ENCODE results near the gene SLC16A9.

The SLC16A9 gene

DNA sequence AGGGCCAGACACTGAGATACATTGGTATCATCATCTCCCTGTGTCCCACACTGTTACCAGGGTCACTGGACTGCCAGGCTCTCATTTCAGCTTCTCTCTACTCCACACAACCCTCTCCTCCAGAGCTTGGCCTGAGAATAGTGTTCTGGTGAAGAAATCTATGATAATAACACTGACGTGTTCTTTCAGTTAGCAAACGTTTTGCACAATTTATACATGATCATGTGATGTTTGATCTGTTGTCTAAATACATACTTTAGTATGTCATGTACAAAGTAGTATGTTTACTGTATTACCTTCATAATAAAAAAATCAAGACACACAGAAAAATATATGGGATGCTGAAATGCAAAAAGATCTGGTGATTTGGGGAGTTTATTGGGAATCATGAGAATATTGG, 5.0 kb downstream of the SLC16A9 start (continued):
- no peak for TF ChIP-seq ZNF600 (tag by site-specific recombination; IDR thresholded peaks at IDR 0.05)
- TF ChIP-seq ZNF510 (tag by site-specific recombination; IDR thresholded peaks at IDR 0.05; ENCODE audit: insufficient replicate concordance) = no peak

DNA sequence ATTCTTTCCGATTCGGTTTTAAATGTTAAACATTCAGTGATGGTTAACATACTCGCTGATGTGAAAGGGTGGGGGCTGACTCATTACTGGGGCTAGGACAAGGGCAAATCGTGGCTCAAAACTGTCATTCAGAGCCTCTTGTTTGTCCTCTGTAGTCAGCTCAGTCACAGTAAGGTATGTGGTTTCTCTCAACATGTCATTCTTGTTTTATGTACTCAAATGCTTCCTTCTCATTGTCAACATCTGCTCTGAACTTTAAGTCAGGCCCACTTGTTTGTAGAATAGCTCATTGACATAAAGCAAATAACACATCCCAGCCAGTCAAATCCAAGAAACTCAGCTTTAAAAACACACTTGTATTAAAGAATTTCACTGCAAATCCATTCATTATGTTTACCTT, 7.3 kb downstream of the SLC16A9 start:
- Histone ChIP-seq H3K27ac (ENCODE audit: extremely low read depth, low read depth, low read length) (no peak overlapping the region), H3K9me3 (ENCODE audit: control insufficient read depth, insufficient read depth, low read depth, low read length) (no peaks in the 10 kb centered on the region), H3K4me3 (ENCODE audit: low read depth, low read length) (no peak overlapping the region), H3K4me1 (ENCODE audit: control insufficient read depth, insufficient read depth, low read length) (no peaks in the 10 kb centered on the region), H3K36me3 (ENCODE audit: control insufficient read depth in 2 of 2, insufficient read depth in 1 of 2, low read length in 2 of 2) (no peaks in the 10 kb centered on the region)
- CTCF ChIA-PET = interaction anchor here (1.6 kb wide), 1 partner anchor 76 kb away, joined by 4 read pairs; no protein-coding TSS in a partner anchor
- POLR2A ChIA-PET = no interaction called here
- TF ChIP-seq ZNF366 (tag by site-specific recombination; conservative IDR thresholded peaks at IDR 0.05) (no peak), ZNF133 (tag by site-specific recombination; IDR thresholded peaks at IDR 0.05) (no peak), EGR2 (tag by site-specific recombination; IDR thresholded peaks at IDR 0.05; ENCODE audit: low read depth) (no peak), ZNF391 (tag by site-specific recombination; IDR thresholded peaks at IDR 0.05; ENCODE audit: borderline replicate concordance, low read depth) (no peak), BCL11A (tag by site-specific recombination; IDR thresholded peaks at IDR 0.05; ENCODE audit: low read depth) (no peak), ZFP41 (tag by site-specific recombination; IDR thresholded peaks at IDR 0.05; ENCODE audit: borderline replicate concordance) (no peak), ZNF175 (tag by site-specific recombination; IDR thresholded peaks at IDR 0.05) (no peak), ZNF146 (tag by site-specific recombination; IDR thresholded peaks at IDR 0.05) (no peak), ZFHX2 (tag by site-specific recombination; conservative IDR thresholded peaks at IDR 0.05) (no peak)
- TF ChIP-seq, protein P1, sequence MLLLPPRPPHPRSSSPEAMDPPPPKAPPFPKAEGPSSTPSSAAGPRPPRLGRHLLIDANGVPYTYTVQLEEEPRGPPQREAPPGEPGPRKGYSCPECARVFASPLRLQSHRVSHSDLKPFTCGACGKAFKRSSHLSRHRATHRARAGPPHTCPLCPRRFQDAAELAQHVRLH (tag by site-specific recombination; IDR thresholded peaks at IDR 0.05) = no peak

DNA sequence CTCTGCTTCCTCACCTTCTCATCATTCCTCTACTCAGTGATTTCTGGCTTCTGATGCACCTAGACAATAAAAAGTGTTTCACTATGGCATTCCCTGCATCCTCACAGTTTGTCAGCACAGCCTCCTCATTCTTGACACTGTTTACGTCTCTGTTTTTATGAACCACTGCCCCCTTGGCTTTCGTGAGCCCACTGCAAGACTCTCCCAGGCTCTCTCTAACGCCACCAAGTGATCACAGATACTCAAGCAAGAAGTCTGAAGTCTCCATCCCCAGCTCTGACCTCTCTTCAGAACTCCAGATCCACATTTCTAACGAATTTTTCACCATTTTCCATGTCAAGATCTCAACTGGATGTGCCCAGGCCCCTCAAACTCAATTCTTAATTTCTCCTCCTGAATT, 8.9 kb downstream of the SLC16A9 start:
- no peak for TF ChIP-seq ZNF184 (tag by site-specific recombination; IDR thresholded peaks at IDR 0.05)
- TF ChIP-seq GLIS2 (tag by site-specific recombination; IDR thresholded peaks at IDR 0.05) = no peak
- no peak for TF ChIP-seq WT1 (tag by site-specific recombination; IDR thresholded peaks at IDR 0.05)
- TF ChIP-seq ZNF157 (tag by site-specific recombination; IDR thresholded peaks at IDR 0.05) = no peak
- TF ChIP-seq, protein P2, sequence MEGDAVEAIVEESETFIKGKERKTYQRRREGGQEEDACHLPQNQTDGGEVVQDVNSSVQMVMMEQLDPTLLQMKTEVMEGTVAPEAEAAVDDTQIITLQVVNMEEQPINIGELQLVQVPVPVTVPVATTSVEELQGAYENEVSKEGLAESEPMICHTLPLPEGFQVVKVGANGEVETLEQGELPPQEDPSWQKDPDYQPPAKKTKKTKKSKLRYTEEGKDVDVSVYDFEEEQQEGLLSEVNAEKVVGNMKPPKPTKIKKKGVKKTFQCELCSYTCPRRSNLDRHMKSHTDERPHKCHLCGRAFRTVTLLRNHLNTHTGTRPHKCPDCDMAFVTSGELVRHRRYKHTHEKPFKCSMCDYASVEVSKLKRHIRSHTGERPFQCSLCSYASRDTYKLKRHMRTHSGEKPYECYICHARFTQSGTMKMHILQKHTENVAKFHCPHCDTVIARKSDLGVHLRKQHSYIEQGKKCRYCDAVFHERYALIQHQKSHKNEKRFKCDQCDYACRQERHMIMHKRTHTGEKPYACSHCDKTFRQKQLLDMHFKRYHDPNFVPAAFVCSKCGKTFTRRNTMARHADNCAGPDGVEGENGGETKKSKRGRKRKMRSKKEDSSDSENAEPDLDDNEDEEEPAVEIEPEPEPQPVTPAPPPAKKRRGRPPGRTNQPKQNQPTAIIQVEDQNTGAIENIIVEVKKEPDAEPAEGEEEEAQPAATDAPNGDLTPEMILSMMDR (tag by site-specific recombination; IDR thresholded peaks at IDR 0.05) = peak; percentile 72
- H3K27ac ChIP-seq (ENCODE audit: extremely low read depth, low read depth, low read length) = no peak overlapping the region
- H3K36me3 ChIP-seq (ENCODE audit: control insufficient read depth in 2 of 2, insufficient read depth in 1 of 2, low read length in 2 of 2) = no peaks in the 10 kb centered on the region
- ChIA-PET CTCF (interaction anchor here (0.5 to 1.5 kb wide), 9 partner anchors 8 to 144 kb away, joined by 3 to 5 read pairs (median 3); partner anchors contain the start of gene SLC16A9), POLR2A (no interaction called here)
- no peaks in the 10 kb centered on the region for H3K9me3 ChIP-seq (ENCODE audit: control insufficient read depth, insufficient read depth, low read depth, low read length)
- H3K4me1 ChIP-seq (ENCODE audit: control insufficient read depth, insufficient read depth, low read length) = no peaks in the 10 kb centered on the region
- no peak overlapping the region for H3K4me3 ChIP-seq (ENCODE audit: low read depth, low read length)

DNA sequence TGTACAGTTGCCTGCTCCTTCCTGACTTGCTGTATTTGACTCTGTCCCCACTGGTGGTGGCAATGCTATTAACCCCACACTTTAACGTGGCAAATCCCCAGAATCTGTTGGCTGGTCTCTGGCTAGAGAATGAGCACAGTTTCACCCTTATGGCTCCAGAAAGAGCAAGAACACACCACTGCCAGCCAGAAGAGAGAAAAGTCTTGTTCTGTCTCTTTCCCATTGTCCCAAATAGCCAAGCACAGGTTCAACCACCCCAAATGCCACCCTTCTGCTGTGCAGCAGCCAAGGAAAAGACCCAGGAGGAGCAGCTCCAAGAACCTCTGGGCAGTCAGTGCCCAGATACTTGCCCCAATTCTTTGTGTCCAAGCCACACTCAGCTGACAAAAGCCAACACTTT, 11.3 kb downstream of the SLC16A9 start:
- no peaks in the 10 kb centered on the region for H3K4me1 ChIP-seq (ENCODE audit: control insufficient read depth, insufficient read depth, low read length)
- H3K9me3 ChIP-seq (ENCODE audit: control insufficient read depth, insufficient read depth, low read depth, low read length) = no peaks in the 10 kb centered on the region
- no peak overlapping the region for H3K4me3 ChIP-seq (ENCODE audit: low read depth, low read length)
- no peak overlapping the region for H3K27ac ChIP-seq (ENCODE audit: extremely low read depth, low read depth, low read length)
- ChIA-PET POLR2A (no interaction called here), CTCF (no interaction called here)
- no peaks in the 10 kb centered on the region for H3K36me3 ChIP-seq (ENCODE audit: control insufficient read depth in 2 of 2, insufficient read depth in 1 of 2, low read length in 2 of 2)
- TF ChIP-seq ZNF423 (tag by site-specific recombination; IDR thresholded peaks at IDR 0.05) (no peak), ZNF610 (tag by site-specific recombination; IDR thresholded peaks at IDR 0.05; ENCODE audit: borderline replicate concordance) (no peak), KLF1 (tag by site-specific recombination; IDR thresholded peaks at IDR 0.05) (no peak), ZNF785 (tag by site-specific recombination; IDR thresholded peaks at IDR 0.05) (no peak), TCF7L2 (IDR thresholded peaks at IDR 0.05; ENCODE audit: borderline replicate concordance, low read depth, low read length) (no peak), ZBTB1 (tag by site-specific recombination; IDR thresholded peaks at IDR 0.05) (no peak), ZNF133 (tag by site-specific recombination; IDR thresholded peaks at IDR 0.05) (no peak), ZNF514 (tag by site-specific recombination; IDR thresholded peaks at IDR 0.05) (no peak), ZNF654 (tag by site-specific recombination; IDR thresholded peaks at IDR 0.05; ENCODE audit: low read depth) (no peak), KLF10 (tag by site-specific recombination; IDR thresholded peaks at IDR 0.05) (no peak), ZNF629 (tag by site-specific recombination; IDR thresholded peaks at IDR 0.05) (no peak), SCRT2 (tag by site-specific recombination; IDR thresholded peaks at IDR 0.05) (no peak)
- TF ChIP-seq, protein P3, sequence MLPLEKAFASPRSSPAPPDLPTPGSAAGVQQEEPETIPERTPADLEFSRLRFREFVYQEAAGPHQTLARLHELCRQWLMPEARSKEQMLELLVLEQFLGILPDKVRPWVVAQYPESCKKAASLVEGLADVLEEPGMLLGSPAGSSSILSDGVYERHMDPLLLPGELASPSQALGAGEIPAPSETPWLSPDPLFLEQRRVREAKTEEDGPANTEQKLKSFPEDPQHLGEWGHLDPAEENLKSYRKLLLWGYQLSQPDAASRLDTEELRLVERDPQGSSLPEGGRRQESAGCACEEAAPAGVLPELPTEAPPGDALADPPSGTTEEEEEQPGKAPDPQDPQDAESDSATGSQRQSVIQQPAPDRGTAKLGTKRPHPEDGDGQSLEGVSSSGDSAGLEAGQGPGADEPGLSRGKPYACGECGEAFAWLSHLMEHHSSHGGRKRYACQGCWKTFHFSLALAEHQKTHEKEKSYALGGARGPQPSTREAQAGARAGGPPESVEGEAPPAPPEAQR (tag by site-specific recombination; IDR thresholded peaks at IDR 0.05) = no peak
- TF ChIP-seq, protein P4, sequence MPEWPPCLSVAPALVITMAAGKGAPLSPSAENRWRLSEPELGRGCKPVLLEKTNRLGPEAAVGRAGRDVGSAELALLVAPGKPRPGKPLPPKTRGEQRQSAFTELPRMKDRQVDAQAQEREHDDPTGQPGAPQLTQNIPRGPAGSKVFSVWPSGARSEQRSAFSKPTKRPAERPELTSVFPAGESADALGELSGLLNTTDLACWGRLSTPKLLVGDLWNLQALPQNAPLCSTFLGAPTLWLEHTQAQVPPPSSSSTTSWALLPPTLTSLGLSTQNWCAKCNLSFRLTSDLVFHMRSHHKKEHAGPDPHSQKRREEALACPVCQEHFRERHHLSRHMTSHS (tag by site-specific recombination; IDR thresholded peaks at IDR 0.05) = no peak
